GM21825 (cell line): ENCODE measurements around the gene ABHD10.
"Not testable (repeated sequence)": the region's sequence is repeated elsewhere in the genome, so short reads cannot be mapped to it uniquely, and the experiment has no call there.

Experiments
- ATAC-seq: cut with Tn5 transposase; IDR thresholded peaks from one replicate; pipeline ENCODE4 v1.9.1; 2021; ENCODE audit warnings: mild to moderate bottlenecking, moderate library complexity; ENCODE audit not compliant: unreplicated experiment

The ABHD10 gene

DNA sequence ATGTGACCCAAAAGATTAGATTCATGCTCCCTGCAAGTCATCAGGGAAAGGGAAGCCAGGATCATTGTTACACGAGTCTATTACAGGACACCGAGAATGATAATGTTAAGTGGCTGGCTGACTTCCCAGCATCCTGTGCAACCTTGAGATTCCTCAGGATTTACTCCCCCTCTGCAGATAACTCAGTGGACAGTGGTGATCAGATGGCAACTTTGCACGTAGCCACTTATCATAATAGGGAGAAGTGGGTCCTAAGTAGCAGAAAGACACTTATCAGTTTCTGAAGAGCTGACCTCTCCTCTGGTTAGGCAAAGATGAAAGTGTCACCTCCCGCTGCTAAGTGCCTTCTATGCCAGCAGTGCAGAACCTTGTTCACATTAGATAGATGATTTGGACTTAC is 49.0 kb downstream of the ABHD10 start:
- no peak for ATAC-seq

DNA sequence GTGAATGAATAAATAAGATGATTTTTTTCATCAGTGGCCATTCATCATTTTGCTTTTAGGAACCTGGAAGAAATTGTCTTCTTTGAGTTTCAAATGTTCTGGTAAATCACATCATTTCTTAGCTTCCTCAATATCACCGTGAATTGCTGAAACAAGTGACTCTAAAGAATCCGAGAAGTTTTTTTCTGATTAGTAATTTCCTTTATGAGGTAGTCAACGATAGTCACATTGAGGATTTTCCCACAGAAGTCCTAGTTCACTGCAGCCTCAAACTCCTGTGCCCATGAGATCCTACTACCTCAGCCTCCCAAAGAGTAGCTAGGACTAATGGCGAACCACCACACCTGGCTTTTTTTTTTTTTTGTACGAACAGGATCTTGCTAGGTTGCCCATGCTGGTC is 52.1 kb downstream of the ABHD10 start:
- no peak for ATAC-seq

DNA sequence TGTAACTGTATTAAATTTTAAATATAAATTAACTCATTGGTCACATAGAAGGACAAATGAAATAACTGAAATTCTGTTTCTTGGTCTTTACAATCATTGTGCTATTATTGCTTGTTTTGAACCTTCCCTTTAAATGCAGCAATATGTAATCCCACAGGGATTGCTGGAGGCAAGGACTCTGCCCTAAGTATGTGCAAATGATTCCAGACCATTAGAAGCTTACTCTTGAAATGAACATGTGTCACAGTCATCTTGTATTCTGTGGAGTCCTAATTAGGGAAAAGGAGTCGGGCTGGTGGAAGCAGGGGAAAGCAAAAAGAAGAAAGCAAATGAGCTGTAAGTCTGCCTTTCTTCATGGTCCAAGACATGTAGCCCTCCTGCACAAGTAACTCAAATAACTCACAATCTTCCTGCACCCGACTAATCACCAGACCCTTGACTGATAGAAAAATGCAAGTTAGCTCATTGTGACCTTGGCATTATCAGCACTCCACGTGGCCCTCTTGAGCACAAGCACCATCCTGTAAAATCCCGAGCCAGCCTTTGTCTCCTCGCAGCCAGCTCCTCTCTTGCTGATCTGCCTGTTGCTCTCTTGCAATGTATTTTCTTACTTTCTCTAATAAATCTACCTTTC is 53.4 kb downstream of the ABHD10 start:
- ATAC-seq = no peak

DNA sequence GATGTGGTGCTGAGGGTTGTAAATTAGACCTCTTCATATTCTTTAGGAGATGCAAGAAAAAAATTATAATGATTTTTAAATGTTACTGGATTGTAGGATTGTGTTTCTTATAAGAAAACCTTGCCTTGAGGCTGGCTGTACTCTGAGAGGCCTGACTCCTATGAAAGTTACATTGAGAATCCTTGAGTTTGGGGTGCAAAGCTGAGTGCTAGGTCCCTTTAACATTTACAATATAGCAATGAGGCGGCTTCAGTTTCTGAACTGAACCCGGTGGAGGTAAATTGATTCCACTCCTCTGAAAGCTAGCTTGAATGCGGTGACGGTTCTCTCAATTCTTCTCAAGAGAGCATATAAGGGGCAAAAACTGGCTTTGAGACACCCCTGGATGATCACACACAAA is 55.6 kb downstream of the ABHD10 start, which contains the start of gene TMPRSS7:
TMPRSS7 (plus strand) TSS at position 301 of the 400 bp plus-strand sequence. CDS start 110 bp downstream, outside the sequence.
- ATAC-seq = no peak

DNA sequence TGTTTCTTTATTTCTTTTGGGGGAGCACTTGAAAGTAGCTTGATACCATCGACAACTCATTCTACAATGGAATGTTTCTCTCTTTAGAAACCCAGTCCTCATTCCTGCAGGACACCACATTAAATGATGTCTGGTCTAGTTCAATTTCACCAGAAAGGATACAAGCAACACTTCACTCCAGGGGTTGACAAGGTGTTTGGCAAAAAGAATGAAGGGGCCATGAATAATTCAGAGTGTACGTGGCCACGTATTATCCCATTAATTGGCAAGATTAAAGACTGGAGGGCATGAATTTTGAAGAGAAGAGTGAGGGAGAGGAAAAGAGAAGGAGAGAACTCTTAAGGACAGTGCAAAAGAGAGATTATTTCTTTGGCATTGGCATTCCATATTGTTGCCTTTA is 56.4 kb downstream of the ABHD10 start:
- ATAC-seq = no peak

DNA sequence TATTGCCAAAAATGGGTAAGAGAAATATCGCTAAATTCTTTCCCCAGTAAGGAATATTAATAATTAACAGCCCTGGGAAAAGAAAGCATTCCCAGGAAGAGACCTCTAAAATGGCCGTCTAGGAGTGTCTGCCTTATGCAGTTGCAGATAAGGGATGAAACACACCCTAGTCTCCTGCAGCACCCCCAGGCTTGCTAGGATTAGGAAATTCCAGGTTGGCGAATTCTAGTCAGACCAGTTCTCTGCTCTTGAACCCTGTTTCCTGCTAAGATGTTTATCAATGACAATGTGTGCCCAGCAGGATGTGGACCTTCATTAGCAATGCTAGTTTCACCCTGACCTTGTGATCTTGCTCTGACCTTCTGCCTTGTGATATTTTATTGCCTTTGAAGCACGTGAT is 58.4 kb downstream of the ABHD10 start:
- ATAC-seq = not testable (repeated sequence)

DNA sequence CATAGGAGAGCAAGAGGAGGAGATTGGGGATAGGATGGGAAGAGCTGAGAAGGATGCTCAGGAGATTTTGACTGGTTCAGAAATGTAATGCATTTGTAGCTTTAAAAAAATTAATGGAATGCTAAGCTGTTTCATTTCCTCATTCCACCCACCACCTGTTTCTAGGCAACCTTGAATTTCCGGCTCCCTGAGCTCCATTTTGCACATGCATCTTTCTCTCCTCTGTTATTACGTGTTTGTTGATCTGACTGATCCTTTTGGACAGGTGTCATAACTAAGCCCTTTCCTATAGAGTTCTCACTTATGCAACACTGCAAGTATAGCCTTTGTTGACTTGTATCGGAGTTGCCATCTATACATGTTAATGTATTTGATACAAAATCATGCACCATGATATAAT is 60.0 kb downstream of the ABHD10 start:
- no peak for ATAC-seq

DNA sequence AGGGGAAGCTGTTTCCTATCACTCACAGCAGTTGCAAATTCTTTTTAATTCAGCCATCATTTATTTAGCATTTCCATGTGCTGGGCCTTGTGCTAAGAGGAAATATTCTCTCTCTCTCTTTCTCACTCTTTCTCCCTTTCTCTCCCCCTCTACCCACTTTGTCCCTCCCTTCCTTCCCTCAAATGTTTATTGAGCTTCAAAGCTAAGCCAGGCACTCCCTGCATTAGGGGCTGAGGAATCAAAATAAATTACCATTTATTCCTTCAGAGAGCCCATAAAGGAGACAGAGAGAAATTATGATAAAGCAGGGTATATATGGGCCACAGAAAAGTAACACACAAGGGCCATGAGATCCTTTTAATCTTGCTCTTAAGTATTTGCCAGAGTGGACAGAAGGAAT is 62.5 kb downstream of the ABHD10 start:
- ATAC-seq = no peak

DNA sequence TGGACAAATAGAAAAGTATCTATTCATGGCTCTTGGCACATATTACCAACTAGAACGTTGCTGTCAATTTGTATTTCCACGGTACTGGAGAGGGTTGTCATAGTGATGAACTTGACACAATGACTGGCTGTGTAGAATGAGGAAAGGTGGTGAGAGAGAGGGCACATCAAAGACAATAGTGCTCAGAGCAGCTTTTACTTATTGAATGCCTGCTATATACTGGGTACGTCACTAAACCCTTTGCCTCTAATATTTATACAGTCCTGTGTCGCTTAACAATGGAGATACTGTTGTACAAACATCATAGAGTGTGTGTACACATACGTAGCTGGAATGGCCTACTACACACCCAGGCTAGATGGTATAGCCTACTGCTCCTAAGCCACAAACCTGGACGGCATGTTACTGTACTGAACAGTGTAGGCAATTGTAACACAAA is 64.0 kb downstream of the ABHD10 start:
- no peak for ATAC-seq
